K562 treated with DMSO at 1 percent for 4 hours (cell line): ENCODE measurements around the gene OTUB2. TPM values are rescaled to one million over a fixed set of nuclear protein-coding genes. Genes with fewer than 3 reads are reported as not detected.

Source experiments
- total RNA-seq: library from RNA; unstranded; fragments of 300-600 nt; gene quantifications from 2 replicates; pipeline ENCODE4 v1.2.3, GENCODE V29; 2022; ENCODE audit not compliant: insufficient read depth

OTUB2 gene
- total RNA-seq, result not detected in 2 replicates

GRCh38 chr14:94026173-94026888 lies at the start of gene OTUB2:
OTUB2 (plus strand) TSS chr14:94026340; CDS start chr14:94026538, 198 bp downstream.

GRCh38 chr14:93976477-93977057 lies 49.6 kb upstream of the OTUB2 start, which contains the start of gene ASB2:
ASB2 (minus strand) TSS chr14:93976570; CDS start chr14:93964539, 12,031 bp downstream.

GRCh38 chr14:93997082-93997481 lies 29.1 kb upstream of the OTUB2 start, which contains the start of gene CCDC197:
CCDC197 (plus strand) TSS chr14:93997301; CDS start chr14:93998132, 831 bp downstream.

GRCh38 chr14:94080621-94081385 lies 54.7 kb downstream of the OTUB2 start, which contains the start of the genes DDX24 and IFI27L1:
DDX24 (minus strand) TSS chr14:94081202; CDS start chr14:94079742, 1,460 bp downstream.
IFI27L1 (plus strand) TSS chr14:94081310; CDS start chr14:94096938, 15,628 bp downstream.

Other genes starting within 250 kb of the OTUB2 start
- gene PRIMA1, start 237.9 kb upstream of the OTUB2 start, total RNA-seq, result not detected in 2 replicates
- not detected in 2 replicates for gene FAM181A, start 99.0 kb upstream of the OTUB2 start, total RNA-seq
- gene ASB2, start 49.8 kb upstream of the OTUB2 start, total RNA-seq, result 0.33 and 0.89 TPM in 2 replicates
- gene CCDC197, start 29.0 kb upstream of the OTUB2 start, total RNA-seq, result not detected in 2 replicates
- gene DDX24, start 54.9 kb downstream of the OTUB2 start, total RNA-seq, result 65.9 and 69.4 TPM in 2 replicates
- 31.3 and 53.6 TPM in 2 replicates for gene IFI27L1, start 55.0 kb downstream of the OTUB2 start, total RNA-seq
- gene IFI27, start 84.4 kb downstream of the OTUB2 start, total RNA-seq, result 4.2 and 7.3 TPM in 2 replicates
- gene IFI27L2, start 103.3 kb downstream of the OTUB2 start, total RNA-seq, result 18.1 TPM in 1 of 2 replicates, not detected in the other
- not detected in 2 replicates for gene PPP4R4, start 148.0 kb downstream of the OTUB2 start, total RNA-seq